HG03460 (cell line): ENCODE results near the gene KCNC1.

Experiments used
- ATAC-seq: cut with Tn5 transposase; IDR thresholded peaks from one replicate; pipeline ENCODE4 v1.9.1; 2021; ENCODE audit not compliant: unreplicated experiment

KCNC1 gene

DNA sequence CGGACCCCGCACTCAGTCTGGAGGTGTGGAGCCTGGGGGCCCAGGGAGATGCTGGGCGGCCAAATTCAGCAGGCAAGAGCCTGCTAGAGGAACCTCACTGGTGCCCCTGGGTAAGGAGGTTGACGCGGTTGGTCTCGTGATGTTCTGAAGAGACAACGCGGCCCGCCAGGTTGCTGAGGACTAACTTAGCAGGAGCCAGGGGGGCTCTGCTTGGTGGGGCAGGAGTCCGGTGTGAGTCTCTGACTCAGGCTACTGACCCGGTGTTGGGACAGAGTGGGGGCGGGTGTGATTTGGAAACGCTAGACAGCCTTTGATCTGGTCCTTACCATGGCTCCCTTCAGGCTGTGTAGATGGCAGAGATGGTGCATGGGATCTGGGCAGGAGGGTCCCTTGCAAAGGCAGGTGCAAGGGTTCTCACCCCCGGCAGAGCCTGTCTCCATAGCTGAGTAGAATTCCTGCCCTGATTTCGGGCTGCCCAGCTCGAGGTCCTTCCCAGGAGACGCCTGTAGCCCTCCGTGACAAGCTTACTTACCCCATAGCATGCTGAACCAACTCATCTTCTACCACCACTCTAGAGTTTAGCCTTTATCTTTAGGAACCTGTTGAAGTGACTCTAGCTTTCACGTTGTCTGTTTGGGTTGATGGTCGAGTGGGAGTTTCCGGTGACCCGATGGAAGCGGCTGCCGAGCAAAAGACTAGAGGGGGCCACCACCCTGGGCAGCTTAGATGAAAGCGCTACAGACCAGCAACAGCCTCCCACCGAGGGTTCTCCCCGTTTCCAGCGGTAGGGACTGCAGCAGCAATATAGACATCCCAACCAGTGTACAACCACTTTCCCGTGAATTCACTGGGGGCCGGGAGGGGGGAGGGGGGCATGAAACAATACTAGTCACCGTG, 38.4 kb downstream of the KCNC1 start:
- ATAC-seq, result no peak

GRCh38 chr11:17773674-17774073, 39.1 kb downstream of the KCNC1 start:
- ATAC-seq, result no peak

- no peak for ATAC-seq
These were observed 39.9 kb downstream of the KCNC1 start for GRCh38 chr11:17774232-17775034.

GRCh38 chr11:17775035-17775348, 40.4 kb downstream of the KCNC1 start:
- no peak for ATAC-seq

DNA sequence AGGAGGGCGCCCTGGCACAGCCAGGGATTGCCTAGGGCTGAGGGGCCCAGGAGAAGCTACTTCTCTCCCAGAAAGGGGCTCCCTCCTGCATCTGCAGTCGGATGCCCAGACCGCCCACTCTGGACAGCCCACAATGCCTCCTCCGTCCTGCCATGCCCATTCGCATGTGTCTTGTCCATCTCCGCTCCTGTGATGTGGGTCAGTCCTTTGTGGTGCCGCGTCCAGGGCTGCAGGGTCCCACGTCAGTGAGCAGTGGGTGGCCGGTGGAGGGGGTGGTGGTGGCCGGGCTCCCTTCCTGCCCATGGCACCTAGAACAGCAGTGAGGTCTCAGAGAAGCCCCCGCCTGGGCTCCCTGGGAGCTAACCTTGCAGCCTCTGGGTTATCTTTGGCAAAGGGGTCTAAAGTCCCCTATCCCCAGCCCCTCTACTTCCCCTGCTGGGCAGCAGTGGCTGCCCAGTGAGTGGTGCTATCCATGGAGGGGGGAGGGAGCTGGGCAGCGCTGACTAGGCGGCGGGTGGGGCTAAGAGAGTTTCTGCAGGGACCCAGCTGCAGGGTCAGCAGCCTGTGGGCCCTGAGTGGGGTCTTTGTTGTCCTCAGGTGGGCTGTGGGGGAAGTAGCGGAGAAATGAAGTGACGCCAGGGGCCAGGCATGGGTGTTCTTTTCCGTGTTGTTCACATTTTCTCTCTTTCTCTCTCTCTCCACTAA, 41.1 kb downstream of the KCNC1 start:
- ATAC-seq, result no peak

DNA sequence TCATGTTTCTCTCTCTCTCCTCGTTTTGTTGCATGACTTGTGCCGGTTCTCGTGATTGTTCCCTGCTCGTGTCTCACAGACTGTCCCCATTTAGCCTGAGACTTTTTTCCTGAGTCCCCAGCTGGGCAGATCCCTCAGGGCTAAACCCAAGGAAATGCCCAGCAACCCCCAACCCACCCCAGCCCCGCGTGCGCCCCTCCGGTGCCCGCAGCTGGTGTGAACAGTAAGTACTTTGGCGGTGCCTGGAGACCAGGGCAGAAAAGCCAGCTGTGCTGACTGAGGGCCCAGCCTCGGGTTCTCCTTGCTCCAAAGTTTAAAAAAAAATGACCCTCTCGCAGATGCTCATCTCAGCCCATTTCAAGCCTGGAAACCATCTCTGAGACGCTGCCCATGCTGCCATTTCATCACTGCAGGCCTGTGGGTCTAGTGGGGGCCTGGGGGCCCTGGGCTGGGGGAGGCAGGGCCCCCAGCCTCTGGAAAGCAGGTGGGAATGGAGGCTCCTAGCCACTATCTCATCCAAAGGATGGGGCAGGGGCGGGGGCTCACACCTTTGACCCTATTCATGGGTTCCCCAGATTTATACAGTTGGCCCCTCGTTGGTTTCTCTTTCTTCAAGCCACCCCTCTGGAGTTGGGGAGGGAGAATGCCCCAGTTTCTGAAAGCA, 41.8 kb downstream of the KCNC1 start:
- no peak for ATAC-seq

- no peak for ATAC-seq
These were observed 42.6 kb downstream of the KCNC1 start for GRCh38 chr11:17777086-17777737.

GRCh38 chr11:17777738-17778091, 43.1 kb downstream of the KCNC1 start:
- ATAC-seq, result no peak

- no peak for ATAC-seq
These were observed 43.8 kb downstream of the KCNC1 start for GRCh38 chr11:17778352-17778751.

- ATAC-seq, result no peak
These were observed 44.6 kb downstream of the KCNC1 start for GRCh38 chr11:17778956-17779860.

DNA sequence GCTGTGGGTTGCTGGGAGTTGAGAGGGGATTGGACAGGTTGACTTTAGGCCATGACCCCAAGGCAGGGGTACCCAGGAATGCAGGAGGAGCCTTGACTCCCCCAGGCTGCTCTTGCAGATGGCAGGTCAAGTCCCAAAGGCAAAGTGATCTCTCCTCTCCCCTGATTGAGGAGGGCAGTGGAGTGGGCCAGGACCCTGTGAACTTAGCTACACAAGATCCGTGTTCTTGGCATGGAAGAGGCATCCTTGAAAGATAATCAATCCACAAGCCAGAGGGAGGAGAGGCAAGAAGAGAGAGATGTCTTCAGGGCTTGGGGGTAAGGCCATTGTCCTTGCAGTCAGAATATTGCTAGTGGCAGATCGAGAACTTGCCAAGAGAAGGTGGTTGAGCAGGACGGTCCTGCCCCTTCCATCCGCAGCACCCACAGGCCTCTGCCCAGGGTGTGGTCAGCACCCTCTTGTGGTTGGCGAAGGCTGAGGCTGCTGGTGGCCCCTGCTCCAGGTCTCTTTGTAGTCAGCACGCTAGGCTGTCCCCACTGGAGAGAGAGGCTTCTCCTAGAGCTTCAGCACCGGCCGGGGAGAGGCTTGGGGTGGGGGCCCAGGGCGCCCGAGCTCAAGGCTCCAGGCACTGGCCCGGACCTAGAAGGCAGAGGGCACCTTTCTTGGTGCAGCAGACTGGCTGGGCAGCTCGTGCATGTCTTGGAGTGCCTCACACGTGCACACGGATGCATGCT, 45.4 kb downstream of the KCNC1 start:
- ATAC-seq, result no peak

DNA sequence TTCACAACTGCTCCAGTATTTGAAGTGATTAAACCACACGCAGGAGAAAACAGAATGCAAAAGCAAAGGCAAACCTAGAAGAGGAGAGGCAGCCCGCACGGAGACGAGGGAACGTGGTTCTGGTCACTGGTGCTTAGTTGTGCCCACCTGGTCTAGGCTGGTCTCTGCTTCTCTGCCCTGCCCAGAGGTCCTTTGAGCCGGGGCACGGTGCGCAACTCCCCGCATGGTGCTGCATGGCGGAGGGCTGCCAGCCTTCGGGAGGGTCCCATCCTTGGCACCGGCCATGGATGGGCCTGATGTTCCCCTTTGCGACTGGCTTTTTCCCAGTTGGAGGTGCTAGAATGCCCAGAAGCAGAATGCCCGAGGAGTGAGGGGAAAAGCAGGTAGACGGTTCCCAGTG, 46.1 kb downstream of the KCNC1 start:
- ATAC-seq, result no peak

GRCh38 chr11:17781221-17781620, 46.6 kb downstream of the KCNC1 start:
- no peak for ATAC-seq

DNA sequence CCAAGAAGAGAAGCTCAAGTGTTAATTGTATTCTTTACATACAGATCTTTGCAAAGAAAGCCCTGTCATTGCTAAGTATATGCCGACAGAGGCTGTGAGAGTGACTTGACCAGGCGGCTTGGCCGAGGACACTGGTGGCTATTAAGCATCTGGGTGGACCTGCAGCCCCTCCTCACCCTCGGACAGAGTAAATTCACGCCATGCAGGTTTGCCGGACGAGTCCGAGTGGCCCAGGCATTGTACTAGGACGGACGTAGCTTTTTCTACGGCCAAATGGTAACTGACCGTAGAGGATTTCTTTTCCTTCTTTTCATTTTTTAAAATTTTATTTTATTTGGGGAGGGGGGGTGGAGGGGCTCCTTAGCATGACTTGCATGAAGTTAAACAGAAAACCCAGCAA, 47.0 kb downstream of the KCNC1 start:
- no peak for ATAC-seq

DNA sequence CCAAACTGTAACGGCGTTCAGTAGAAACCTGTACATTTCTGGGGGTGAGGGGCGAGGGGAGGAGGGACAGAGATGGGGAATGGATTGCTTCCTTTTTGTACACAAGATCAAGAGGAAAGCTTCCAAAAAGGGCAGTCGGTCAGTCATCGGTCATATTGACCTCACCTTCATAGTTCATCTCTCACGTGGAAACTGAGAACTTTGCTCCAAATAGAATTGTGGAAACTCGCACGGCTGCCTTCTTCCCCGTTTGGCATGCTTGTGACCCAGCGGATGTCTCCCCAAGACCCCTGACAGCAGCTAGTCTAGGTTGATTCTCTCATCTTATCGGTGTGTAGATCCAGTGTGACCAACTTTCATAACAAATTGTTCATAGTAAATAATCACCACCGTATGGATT, 47.6 kb downstream of the KCNC1 start:
- no peak for ATAC-seq

GRCh38 chr11:17782603-17783337, 48.2 kb downstream of the KCNC1 start:
- ATAC-seq, result no peak

DNA sequence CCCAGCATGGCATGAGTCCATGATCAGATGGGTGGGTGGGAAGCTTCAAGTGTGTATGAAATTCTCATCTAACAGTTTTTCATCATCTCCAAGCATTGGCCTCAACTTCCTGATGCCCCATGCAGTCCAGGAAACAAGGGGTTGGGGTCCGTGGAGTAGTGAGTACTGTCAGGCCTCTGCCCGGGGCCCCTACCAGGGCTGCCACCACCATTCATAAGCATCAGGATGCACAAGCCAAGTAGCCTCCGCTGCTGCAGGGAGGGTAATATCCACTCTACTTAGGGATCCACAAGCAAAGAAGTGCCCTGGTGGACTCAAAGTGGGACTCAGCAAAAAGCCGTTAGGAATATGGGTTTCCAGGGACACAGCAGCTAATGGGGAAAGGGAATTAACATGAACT, 49.3 kb downstream of the KCNC1 start:
- no peak for ATAC-seq

- ATAC-seq, result no peak
These were observed 52.4 kb downstream of the KCNC1 start for GRCh38 chr11:17786824-17787525.
